Ascending aorta (tissue), 2 donors: ENCODE data around the gene SEL1L. TPM values are rescaled to one million over a fixed set of nuclear protein-coding genes. Genes with fewer than 3 reads are reported as not detected.
"Not testable (repeated sequence)": the region's sequence is repeated elsewhere in the genome, so short reads cannot be mapped to it uniquely, and the experiment has no call there.

ENCODE experiments used
- DNase-seq, 2 donors: peaks; one replicate each; pipeline ENCODE4 v3.0.0-alpha.2; 2019; ENCODE audit warnings: low spot score in 2 of 2
- H3K27ac ChIP-seq, 2 donors: fragments of 200-600 bp; sonication (generic); one replicate each; pipeline ENCODE4 v1.5.1; 2016 to 2017; ENCODE audit warnings: mild to moderate bottlenecking in 1 of 2
- H3K27me3 ChIP-seq: fragments of 200-600 bp; sonication (generic); one replicate; pipeline ENCODE4 v1.5.1; 2017
- H3K36me3 ChIP-seq, 2 donors: fragments of 200-600 bp; sonication (generic); one replicate each; pipeline ENCODE4 v1.5.1; 2016
- H3K4me1 ChIP-seq, 2 donors: fragments of 200-600 bp; sonication (generic); one replicate each; pipeline ENCODE4 v1.5.1; 2016 to 2017; ENCODE audit warnings: mild to moderate bottlenecking in 1 of 2
- H3K4me3 ChIP-seq, 2 donors: fragments of 200-600 bp; sonication (generic); one replicate each; pipeline ENCODE4 v1.5.1; 2016 to 2017; ENCODE audit warnings: mild to moderate bottlenecking in 1 of 2
- H3K9me3 ChIP-seq, 2 donors: fragments of 200-600 bp; sonication (generic); one replicate each; pipeline ENCODE4 v1.5.1; 2016
- intact Hi-C: fragments of 100-400 bp; cut with DNase I; formaldehyde crosslinking; loops from one replicate; pipeline ENCODE4 v1.15.1; 2023
- total RNA-seq: library from RNA; depleted of rRNA; stranded (reverse); fragments of >200 nt; gene quantifications from one replicate; pipeline ENCODE4 v1.1.0, GENCODE V29; 2016
- TF ChIP-seq, protein P1 (sequence below), 3 experiments: fragments of 200-600 bp in 2 of 3; fragments of 450-650 bp in 1 of 3; sonication (generic) in 2 of 3; IDR thresholded peaks; one replicate each; pipeline ENCODE4 v1.5.1; 2016 to 2019; ENCODE audit warnings: antibody characterized with exemption in 3 of 3, mild to moderate bottlenecking in 1 of 3, moderate library complexity in 1 of 3

The SEL1L gene
- total RNA-seq, 1 donor from 2014 or later, result 37.3 TPM

DNA sequence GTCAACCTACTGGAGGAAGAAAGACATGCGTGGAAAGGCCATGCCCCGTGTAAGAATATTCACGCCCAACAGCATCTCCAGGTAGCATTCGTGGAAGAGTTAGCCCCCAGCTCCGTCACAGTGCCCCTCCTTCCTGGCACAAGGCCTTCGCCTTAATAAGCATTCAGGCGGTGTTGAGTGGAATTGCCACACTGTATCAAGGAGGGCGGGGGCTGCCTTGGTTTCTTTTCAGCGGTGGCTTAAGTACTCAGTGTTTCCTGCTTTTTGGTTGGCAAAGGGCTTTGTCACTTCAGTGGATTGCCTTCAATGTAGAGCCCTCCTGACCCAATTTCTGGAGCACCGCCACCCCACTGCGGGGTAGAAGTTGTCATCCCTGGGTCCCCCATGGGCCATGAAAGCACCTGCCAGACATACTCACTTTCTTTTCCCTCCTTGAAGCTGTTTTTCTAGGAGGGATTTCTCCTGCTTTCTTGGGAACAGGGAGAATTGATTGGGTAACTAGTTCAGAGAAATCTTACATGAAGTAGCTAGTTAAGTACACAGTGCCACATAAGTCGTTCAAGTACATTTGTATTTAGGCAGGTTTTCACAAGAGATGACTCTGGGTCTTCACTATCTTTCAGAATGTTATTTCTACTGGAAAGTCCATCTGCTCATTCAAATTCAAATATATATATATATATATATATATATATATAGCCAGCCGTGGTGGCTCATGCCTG lies 68.0 kb downstream of the SEL1L start:
- H3K27ac ChIP-seq, result no peak overlapping the region
- no peak overlapping the region for H3K4me3 ChIP-seq
- TF ChIP-seq, protein P1, sequence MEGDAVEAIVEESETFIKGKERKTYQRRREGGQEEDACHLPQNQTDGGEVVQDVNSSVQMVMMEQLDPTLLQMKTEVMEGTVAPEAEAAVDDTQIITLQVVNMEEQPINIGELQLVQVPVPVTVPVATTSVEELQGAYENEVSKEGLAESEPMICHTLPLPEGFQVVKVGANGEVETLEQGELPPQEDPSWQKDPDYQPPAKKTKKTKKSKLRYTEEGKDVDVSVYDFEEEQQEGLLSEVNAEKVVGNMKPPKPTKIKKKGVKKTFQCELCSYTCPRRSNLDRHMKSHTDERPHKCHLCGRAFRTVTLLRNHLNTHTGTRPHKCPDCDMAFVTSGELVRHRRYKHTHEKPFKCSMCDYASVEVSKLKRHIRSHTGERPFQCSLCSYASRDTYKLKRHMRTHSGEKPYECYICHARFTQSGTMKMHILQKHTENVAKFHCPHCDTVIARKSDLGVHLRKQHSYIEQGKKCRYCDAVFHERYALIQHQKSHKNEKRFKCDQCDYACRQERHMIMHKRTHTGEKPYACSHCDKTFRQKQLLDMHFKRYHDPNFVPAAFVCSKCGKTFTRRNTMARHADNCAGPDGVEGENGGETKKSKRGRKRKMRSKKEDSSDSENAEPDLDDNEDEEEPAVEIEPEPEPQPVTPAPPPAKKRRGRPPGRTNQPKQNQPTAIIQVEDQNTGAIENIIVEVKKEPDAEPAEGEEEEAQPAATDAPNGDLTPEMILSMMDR (IDR thresholded peaks at IDR 0.05), result no peak
- no peaks in the 10 kb centered on the region for H3K9me3 ChIP-seq
- H3K27me3 ChIP-seq, result no peaks in the 10 kb centered on the region
- no peak for DNase-seq
- no peaks in the 10 kb centered on the region for H3K4me1 ChIP-seq
- H3K36me3 ChIP-seq, result peaks cover 0 to under 1% of the 10 kb centered on the region in 2 donors
- intact Hi-C loops, result no loop called here

DNA sequence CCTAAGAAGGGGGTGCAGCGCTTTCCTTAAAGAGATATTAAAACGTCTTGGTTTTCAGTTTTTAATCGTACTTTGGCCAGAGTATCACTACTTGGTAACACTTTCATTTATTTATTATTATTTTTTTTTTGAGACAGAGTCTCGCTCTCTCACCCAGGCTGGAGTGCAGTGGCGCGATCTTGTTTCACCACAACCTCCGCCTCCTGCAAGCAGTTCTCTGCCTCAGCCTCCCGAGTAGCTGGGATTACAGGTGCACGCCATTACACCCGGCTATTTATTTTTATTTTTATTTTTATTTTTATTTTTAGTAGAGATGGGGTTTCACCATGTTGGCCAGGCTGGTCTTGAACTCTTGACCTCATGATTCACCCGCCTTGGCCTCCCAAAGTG lies 68.7 kb downstream of the SEL1L start:
- H3K4me1 ChIP-seq, intact Hi-C loops, H3K9me3 ChIP-seq, DNase-seq, H3K27ac ChIP-seq, H3K36me3 ChIP-seq, H3K27me3 ChIP-seq: not testable (repeated sequence)
- peak overlapping the region; percentile 49 to 66 for H3K4me3 ChIP-seq

DNA sequence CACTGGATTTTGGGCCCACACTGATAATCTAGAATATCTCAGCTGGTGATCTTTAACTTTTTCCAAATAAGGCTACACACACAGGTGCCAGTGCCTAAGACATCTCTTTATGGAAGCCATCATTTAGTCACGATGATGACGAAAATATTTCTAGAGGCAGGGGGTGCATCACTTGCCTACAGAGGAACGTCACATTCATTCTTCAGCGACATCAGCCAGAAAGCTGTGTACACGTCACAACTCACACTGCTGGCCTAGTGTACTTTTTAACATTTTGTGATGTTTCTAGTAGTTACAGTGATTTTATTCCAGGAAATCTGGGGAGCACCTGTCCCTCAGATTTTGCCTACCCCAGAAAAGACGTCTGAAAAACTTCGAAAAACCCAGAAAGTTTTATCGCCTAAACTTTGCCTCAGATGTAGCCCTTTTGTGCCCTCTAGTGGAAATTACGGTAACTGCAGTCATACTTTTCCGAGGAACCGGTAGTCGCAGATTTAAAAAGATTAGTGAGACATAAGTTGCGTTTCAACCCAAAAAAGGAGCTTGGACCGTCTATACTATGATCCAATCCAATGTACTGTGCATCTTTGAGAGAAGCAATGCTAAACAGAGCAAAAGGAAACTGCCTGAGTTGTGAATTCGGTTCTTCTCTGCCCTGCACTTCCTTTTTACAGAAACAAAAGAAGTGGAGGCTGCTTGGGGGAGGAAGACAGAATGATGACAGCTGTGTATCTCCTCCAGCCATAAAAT lies 69.2 kb downstream of the SEL1L start:
- DNase-seq, result no peak

DNA sequence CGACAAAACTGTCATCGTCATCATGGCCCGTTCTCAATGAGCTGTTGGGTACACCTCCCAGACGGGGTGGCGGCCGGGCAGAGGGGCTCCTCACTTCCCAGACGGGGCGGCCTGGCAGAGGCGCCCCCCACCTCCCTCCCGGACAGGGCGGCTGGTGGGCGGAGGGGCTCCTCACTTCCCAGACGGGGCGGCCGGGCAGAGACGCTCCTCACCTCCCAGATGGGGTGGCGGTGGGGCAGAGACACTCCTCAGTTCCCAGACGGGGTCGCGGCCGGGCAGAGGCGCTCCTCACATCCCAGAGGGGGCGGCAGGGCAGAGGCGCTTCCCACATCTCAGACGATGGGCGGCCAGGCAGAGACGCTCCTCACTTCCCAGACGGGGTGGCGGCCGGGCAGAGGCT lies 71.3 kb downstream of the SEL1L start:
- DNase-seq, H3K4me1 ChIP-seq, intact Hi-C loops, H3K4me3 ChIP-seq, H3K36me3 ChIP-seq, H3K9me3 ChIP-seq, H3K27ac ChIP-seq, H3K27me3 ChIP-seq: not testable (repeated sequence)

More for the DNA sequence above, 69.2 kb downstream of the SEL1L start:
- no peaks in the 10 kb centered on the region for H3K4me1 ChIP-seq
- H3K27me3 ChIP-seq, result no peaks in the 10 kb centered on the region
- H3K9me3 ChIP-seq, result no peaks in the 10 kb centered on the region
- no peak overlapping the region for H3K27ac ChIP-seq
- peak overlapping the region; percentile 49 to 66 for H3K4me3 ChIP-seq
- intact Hi-C loops, result loop anchor here (1.0 kb wide), 1 partner anchor 195 kb away; no protein-coding TSS in a partner anchor
- TF ChIP-seq, protein P1 (IDR thresholded peaks at IDR 0.05), result peak; percentile 63 to 92 (median 89)
- H3K36me3 ChIP-seq, result no peaks in the 10 kb centered on the region

DNA sequence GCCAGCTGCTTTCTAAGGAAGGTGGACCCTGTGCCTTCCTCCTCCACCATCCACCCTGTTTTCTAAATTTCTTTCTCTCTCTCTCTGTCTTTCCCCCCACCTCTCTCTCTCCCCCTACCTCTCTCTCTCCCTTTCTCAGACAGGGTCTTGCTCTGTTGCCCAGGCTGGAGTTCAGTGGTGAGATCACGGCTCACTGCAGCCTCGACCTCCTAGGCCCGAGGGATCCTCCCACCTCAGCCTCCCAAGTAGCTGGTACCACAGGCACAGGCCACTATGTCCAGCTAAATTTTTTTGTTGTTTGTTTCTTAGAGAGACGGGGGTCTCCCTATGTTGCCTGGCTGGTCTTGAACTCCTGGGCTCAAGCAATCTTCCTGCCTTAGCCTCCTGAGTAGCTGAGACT lies 73.7 kb downstream of the SEL1L start:
- Histone ChIP-seq H3K4me3 (no peak overlapping the region), H3K4me1 (no peaks in the 10 kb centered on the region), H3K36me3 (no peaks in the 10 kb centered on the region), H3K27me3 (no peaks in the 10 kb centered on the region), H3K9me3 (no peaks in the 10 kb centered on the region), H3K27ac (no peak overlapping the region)
- intact Hi-C loops, result no loop called here
- DNase-seq, result no peak
- TF ChIP-seq, protein P1 (IDR thresholded peaks at IDR 0.05), result no peak

DNA sequence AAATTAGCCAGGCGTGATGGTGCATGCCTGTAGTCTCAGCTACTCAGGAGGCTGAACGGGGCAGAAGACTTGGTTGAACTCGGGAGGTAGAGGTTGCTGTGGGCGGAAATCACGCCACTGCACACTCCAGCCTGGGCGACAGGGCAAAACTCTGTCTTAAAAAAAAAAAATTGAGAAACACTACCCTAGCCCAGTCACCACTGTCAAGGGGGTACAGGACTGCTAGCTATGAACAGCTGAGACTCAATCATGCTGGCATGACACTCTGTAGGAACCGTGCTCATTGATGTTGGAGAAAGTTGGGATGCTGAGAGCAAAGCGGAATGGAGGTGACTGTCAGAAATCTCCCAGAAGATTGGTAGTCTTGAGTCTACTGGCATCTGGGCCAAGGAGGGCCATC lies 75.3 kb downstream of the SEL1L start:
- no peaks in the 10 kb centered on the region for H3K9me3 ChIP-seq
- DNase-seq, result no peak
- no peak overlapping the region for H3K4me3 ChIP-seq
- no peaks in the 10 kb centered on the region for H3K27me3 ChIP-seq
- H3K36me3 ChIP-seq, result no peaks in the 10 kb centered on the region
- H3K4me1 ChIP-seq, result no peaks in the 10 kb centered on the region
- TF ChIP-seq, protein P1 (IDR thresholded peaks at IDR 0.05), result no peak
- intact Hi-C loops, result no loop called here
- H3K27ac ChIP-seq, result no peak overlapping the region
